HepG2 (cell line): ENCODE data around the gene GNG7. TPM values are rescaled to one million over a fixed set of nuclear protein-coding genes. Genes with fewer than 3 reads are reported as not detected.

Experiments used
- ATAC-seq: fragments of 200-7000 bp; cut with Tn5 transposase; 3 replicates; pipeline ENCODE4 v1.9.1; 2020; ENCODE audit warnings: mild to moderate bottlenecking, moderate library complexity
- BruUV-seq: library from RNA; stranded (reverse); fragments of 400-500 nt; replicated peaks from 2 replicates; lab custom pipeline; 2021; lab: Mats Ljungman, UMichigan
- CTCF ChIA-PET: fragments of 300-600 bp; formaldehyde crosslinking; extraction: SDS; loops from one replicate; lab custom pipeline; 2021; ENCODE audit warnings: low total read pairs, inconsistent platforms, low intra/inter-chr PET ratio; lab: Yijun Ruan, JAX
- POLR2A ChIA-PET: fragments of 350-600 bp; sonication (Branson Sonifier 250); formaldehyde crosslinking; loops from one replicate; lab custom pipeline; 2020; ENCODE audit warnings: antibody characterized with exemption, inconsistent platforms; lab: Yijun Ruan, JAX
- DNase-seq: peaks from one replicate; pipeline ENCODE4 v3.0.0-alpha.2; 2015; ENCODE audit warnings: low spot score
- FAIRE-seq: peaks from 3 replicates; lab custom pipeline; 2011; peaks lifted over from hg19 to GRCh38; lab: Jason Lieb, UNC
- H2AFZ ChIP-seq: one replicate; pipeline ENCODE4 v1.6.1; 2011; ENCODE audit warnings: low read length, inconsistent platforms
- H3K27ac ChIP-seq: fragments of 300-600 bp; 3 replicates; pipeline ENCODE4 v1.8.0; 2011; ENCODE audit warnings: mixed run types, mild to moderate bottlenecking, mixed read lengths, low read length, inconsistent platforms; ENCODE audit not compliant: insufficient read depth; ENCODE audit errors: extremely low read length
- H3K27me3 ChIP-seq, 2 experiments: fragments of 200-600 bp in 1 of 2; 2 replicates in 1 of 2; 3 replicates in 1 of 2; pipeline versions ENCODE4 v1.6.0 to v1.8.0; 2011; ENCODE audit warnings: low read length in 2 of 2, mild to moderate bottlenecking in 2 of 2, moderate library complexity in 2 of 2, inconsistent platforms in 1 of 2; ENCODE audit not compliant: insufficient read depth in 2 of 2, control insufficient read depth in 1 of 2
- H3K36me3 ChIP-seq, 2 experiments: fragments of 200-600 bp in 1 of 2; replicated peaks in 1 of 2; 2 replicates in 1 of 2; 3 replicates in 1 of 2; pipeline versions ENCODE4 v1.5.1 to v1.8.0; 2011; ENCODE audit warnings: low read length in 2 of 2, inconsistent platforms in 1 of 2; ENCODE audit not compliant: insufficient read depth in 2 of 2, control insufficient read depth in 1 of 2
- H3K4me1 ChIP-seq: 2 replicates; pipeline ENCODE4 v1.5.1; 2012; ENCODE audit warnings: low read length, inconsistent platforms; ENCODE audit not compliant: insufficient read depth
- H3K4me2 ChIP-seq: 2 replicates; pipeline ENCODE4 v1.6.0; 2011; ENCODE audit warnings: low read depth, low read length, inconsistent platforms
- H3K4me3 ChIP-seq, 3 experiments: fragments of 200-600 bp in 1 of 3; sonication (generic), shearing (Covaris generic) in 1 of 3; replicated peaks in 1 of 3; 2 replicates each; pipeline ENCODE4 v1.5.1; 2011 to 2016; ENCODE audit warnings: low read length in 3 of 3, inconsistent platforms in 2 of 3, low read depth in 2 of 3, mild to moderate bottlenecking in 2 of 3, control low read depth in 1 of 3, mixed read lengths in 1 of 3; ENCODE audit not compliant: insufficient read depth in 1 of 3
- H3K79me2 ChIP-seq: one replicate; pipeline ENCODE4 v1.6.1; 2011; ENCODE audit warnings: low read length, inconsistent platforms; ENCODE audit not compliant: insufficient read depth
- H3K9ac ChIP-seq: 2 replicates; pipeline ENCODE4 v1.6.0; 2011; ENCODE audit warnings: mild to moderate bottlenecking, low read depth, low read length, inconsistent platforms; ENCODE audit not compliant: insufficient read depth
- H3K9me3 ChIP-seq: 2 replicates; pipeline ENCODE4 v1.5.1; 2012; ENCODE audit warnings: mild to moderate bottlenecking, low read length
- H4K20me1 ChIP-seq: 2 replicates; pipeline ENCODE4 v1.6.0; 2011; ENCODE audit warnings: inconsistent platforms, mild to moderate bottlenecking, low read length, moderate library complexity; ENCODE audit not compliant: insufficient read depth
- RAD21 ChIP-seq: fragments of 450-650 bp; formaldehyde crosslinking; IDR thresholded peaks from 2 replicates; pipeline ENCODE4 v1.5.0; 2020; ENCODE audit warnings: mild to moderate bottlenecking
- SMARCC2 ChIP-seq: fragments of 450-650 bp; IDR thresholded peaks from 2 replicates; pipeline ENCODE4 v1.6.1; 2017; ENCODE audit warnings: antibody characterized with exemption, mild to moderate bottlenecking
- SRSF1 ChIP-seq: fragments of 200-400 bp; formaldehyde crosslinking; optimal IDR thresholded peaks from 2 replicates; pipeline ENCODE3; 2017; ENCODE audit warnings: mild to moderate bottlenecking, low read depth, low read length, moderate library complexity
- TARDBP ChIP-seq: sonication (generic); formaldehyde crosslinking; IDR thresholded peaks from 2 replicates; pipeline ENCODE4 v1.8.0; 2022; ENCODE audit warnings: mild to moderate bottlenecking, missing genetic modification reagents
- ZNF33B ChIP-seq: sonication (generic); formaldehyde crosslinking; IDR thresholded peaks from 2 replicates; pipeline ENCODE4 v1.5.1; 2020; ENCODE audit warnings: mild to moderate bottlenecking, missing genetic modification reagents
- ZNF589 ChIP-seq: sonication (generic); formaldehyde crosslinking; conservative IDR thresholded peaks from 2 replicates; pipeline ENCODE4 v1.8.0; 2022; ENCODE audit warnings: mild to moderate bottlenecking, moderate library complexity, missing genetic modification reagents
- ZNF788 ChIP-seq: sonication (generic); formaldehyde crosslinking; IDR thresholded peaks from 2 replicates; pipeline ENCODE4 v1.5.0; 2020; ENCODE audit warnings: mild to moderate bottlenecking, missing genetic modification reagents, borderline replicate concordance
- WGBS: methylation state at CpG from one replicate; pipeline ENCODE4 v1.1.6; 2017; ENCODE audit warnings: low lambda C conversion rate; 5-methylcytosine and 5-hydroxymethylcytosine counted together
- in situ Hi-C: cut with HindIII; loops from 2 replicates; pipeline ENCODE4 v1.10.0; 2017; ENCODE audit warnings: low pct_unique_long_range_greater_than_20kb; ENCODE audit not compliant: extremely low pct_ligation_motif_present
- intact Hi-C: fragments of 100-400 bp; cut with micrococcal nuclease; formaldehyde crosslinking; loops from one replicate; pipeline ENCODE4 v1.10.0; 2022; ENCODE audit not compliant: unreplicated experiment
- polyA plus RNA-seq, 8 experiments: library from polyadenylated mRNA; depleted of rRNA in 3 of 8; stranded (reverse) in 7 of 8; unstranded in 1 of 8; fragments of >200 nt; fragmentation: Illumina TruSeq in 4 of 8; extraction: Trizol in 4 of 8; gene quantifications; 2 replicates each; pipeline versions ENCODE4 v1.2.1 to v1.2.3, GENCODE V29; 2011 to 2016; ENCODE audit warnings: low read depth in 4 of 8, missing spikeins in 1 of 8, mixed read lengths in 1 of 8; ENCODE audit not compliant: insufficient read depth in 1 of 8
- total RNA-seq, 5 experiments: library from RNA; depleted of rRNA; stranded (reverse); fragments of >200 nt; fragmentation: Illumina TruSeq; extraction: Trizol; gene quantifications; 2 replicates each; pipeline ENCODE4 v1.2.3, GENCODE V29; 2016; ENCODE audit warnings: low read depth in 1 of 5
- TF ChIP-seq, protein P1 (sequence below): sonication (generic); formaldehyde crosslinking; IDR thresholded peaks from 2 replicates; pipeline ENCODE4 v1.4.0; 2020; ENCODE audit warnings: mild to moderate bottlenecking, missing genetic modification reagents
- TF ChIP-seq, protein P2 (sequence below): sonication (generic); formaldehyde crosslinking; conservative IDR thresholded peaks from 2 replicates; pipeline ENCODE4 v1.4.0; 2020; ENCODE audit warnings: missing genetic modification reagents
- TF ChIP-seq, protein P3 (sequence below): IDR thresholded peaks from 2 replicates; pipeline ENCODE4 v1.6.1; 2016; ENCODE audit warnings: missing biosample characterization, missing genetic modification reagents, low read depth
- TF ChIP-seq, protein P4 (sequence below): sonication (generic); formaldehyde crosslinking; IDR thresholded peaks from 2 replicates; pipeline ENCODE4 v1.5.0; 2020; ENCODE audit warnings: missing genetic modification reagents, mild to moderate bottlenecking, borderline replicate concordance

Gene GNG7
- total and polyA plus RNA-seq, 2 of the 13 experiments (the other 11 are each of a cell fraction or from before 2014, with no cell fraction given), result 1.4 to 3.3 TPM

DNA sequence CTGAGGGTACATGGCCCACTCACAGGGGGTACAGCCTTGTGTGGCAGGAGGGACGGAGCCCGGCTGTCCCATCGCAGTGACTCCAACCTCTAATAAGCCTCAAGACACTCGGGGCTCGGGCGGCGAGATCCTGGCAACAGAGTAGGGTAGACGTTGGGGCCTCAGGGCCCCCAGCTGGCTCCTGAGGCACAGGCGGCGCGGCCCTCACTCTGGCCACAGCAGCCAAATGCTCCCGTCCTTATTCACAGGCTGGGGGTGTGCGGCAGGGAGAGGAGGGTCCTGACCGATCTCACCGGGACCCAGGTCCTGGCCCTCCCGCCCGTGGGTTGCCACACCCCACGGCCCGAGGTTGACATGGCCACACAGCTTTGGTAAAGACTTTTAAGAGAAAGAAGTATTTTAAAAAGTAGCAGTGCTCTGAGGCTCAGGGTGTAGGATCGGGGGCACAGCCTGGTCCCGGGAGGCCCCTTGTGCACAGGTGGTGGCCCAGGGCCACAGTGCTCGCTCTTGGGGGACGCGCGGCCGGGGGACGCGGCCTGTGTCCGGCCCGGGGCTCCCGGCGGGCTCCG is 29.7 kb upstream of the GNG7 start:
- in situ Hi-C loops (no loop called here), intact Hi-C loops (no loop called here)
- no peak overlapping the region for H3K27ac ChIP-seq
- H4K20me1 ChIP-seq, result no peaks in the 10 kb centered on the region
- FAIRE-seq (no peak), ATAC-seq (no peak), DNase-seq (no peak)
- no peak overlapping the region for H2AFZ ChIP-seq
- no TSS peak for BruUV-seq
- 95% methylated on average over 4 of the region's 33 CpGs for WGBS
- ChIA-PET CTCF (no interaction called here), POLR2A (no interaction called here)
- no peak overlapping the region for H3K4me3 ChIP-seq
- H3K4me2 ChIP-seq, result no peak overlapping the region
- peaks cover 3% of the 10 kb centered on the region; the same call in 1 of the 2 replicates for H3K4me1 ChIP-seq
- no peaks in the 10 kb centered on the region for H3K9me3 ChIP-seq
- peaks cover 4 to 15% of the 10 kb centered on the region in 2 experiments; a peak in 4 of 5 replicates for H3K27me3 ChIP-seq
- no peak overlapping the region for H3K9ac ChIP-seq
- peaks cover 5 to 30% of the 10 kb centered on the region in 2 experiments; a peak in 3 of 5 replicates for H3K36me3 ChIP-seq
- no peaks in the 10 kb centered on the region for H3K79me2 ChIP-seq
- no peak for TF ChIP-seq ZNF33B (CRISPR knock-in tag)
- no peak for TF ChIP-seq TARDBP
- TF ChIP-seq SRSF1, result no peak
- TF ChIP-seq, protein P1, sequence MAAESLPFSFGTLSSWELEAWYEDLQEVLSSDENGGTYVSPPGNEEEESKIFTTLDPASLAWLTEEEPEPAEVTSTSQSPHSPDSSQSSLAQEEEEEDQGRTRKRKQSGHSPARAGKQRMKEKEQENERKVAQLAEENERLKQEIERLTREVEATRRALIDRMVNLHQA (CRISPR knock-in tag), result no peak
- TF ChIP-seq SMARCC2, result no peak
- no peak for TF ChIP-seq RAD21 (CRISPR knock-in tag)
- TF ChIP-seq ZNF589 (CRISPR knock-in tag), result no peak
- no peak for TF ChIP-seq ZNF788
- TF ChIP-seq, protein P2, sequence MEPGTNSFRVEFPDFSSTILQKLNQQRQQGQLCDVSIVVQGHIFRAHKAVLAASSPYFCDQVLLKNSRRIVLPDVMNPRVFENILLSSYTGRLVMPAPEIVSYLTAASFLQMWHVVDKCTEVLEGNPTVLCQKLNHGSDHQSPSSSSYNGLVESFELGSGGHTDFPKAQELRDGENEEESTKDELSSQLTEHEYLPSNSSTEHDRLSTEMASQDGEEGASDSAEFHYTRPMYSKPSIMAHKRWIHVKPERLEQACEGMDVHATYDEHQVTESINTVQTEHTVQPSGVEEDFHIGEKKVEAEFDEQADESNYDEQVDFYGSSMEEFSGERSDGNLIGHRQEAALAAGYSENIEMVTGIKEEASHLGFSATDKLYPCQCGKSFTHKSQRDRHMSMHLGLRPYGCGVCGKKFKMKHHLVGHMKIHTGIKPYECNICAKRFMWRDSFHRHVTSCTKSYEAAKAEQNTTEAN (CRISPR knock-in tag), result no peak
- TF ChIP-seq, protein P3, sequence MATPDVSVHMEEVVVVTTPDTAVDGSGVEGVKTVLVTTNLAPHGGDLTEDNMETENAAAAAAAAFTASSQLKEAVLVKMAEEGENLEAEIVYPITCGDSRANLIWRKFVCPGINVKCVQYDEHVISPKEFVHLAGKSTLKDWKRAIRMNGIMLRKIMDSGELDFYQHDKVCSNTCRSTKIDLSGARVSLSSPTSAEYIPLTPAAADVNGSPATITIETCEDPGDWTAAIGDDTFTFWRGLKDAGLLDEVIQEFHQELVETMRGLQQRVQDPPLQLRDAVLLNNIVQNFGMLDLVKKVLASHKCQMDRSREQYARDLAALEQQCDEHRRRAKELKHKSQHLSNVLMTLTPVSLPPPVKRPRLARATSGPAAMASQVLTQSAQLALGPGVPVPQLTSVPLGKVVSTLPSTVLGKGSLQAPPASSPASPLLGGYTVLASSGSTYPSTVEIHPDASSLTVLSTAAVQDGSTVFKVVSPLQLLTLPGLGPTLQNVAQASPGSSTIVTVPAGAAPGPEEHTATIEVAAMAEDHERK, result no peak
- TF ChIP-seq, protein P4, sequence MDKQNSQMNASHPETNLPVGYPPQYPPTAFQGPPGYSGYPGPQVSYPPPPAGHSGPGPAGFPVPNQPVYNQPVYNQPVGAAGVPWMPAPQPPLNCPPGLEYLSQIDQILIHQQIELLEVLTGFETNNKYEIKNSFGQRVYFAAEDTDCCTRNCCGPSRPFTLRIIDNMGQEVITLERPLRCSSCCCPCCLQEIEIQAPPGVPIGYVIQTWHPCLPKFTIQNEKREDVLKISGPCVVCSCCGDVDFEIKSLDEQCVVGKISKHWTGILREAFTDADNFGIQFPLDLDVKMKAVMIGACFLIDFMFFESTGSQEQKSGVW (CRISPR knock-in tag), result no peak
